CD4-positive, CD25-positive, alpha-beta regulatory T cell (primary cell): Measurements from ENCODE around the gene TRMT44. TPM values are rescaled to one million over a fixed set of nuclear protein-coding genes. Genes with fewer than 3 reads are reported as not detected.
A peak's percentile ranks its signal among the peaks of the same experiment; 100 is the strongest.

Experiments
- ATAC-seq, 2 donors: fragments of 150-1000 bp; cut with Tn5 transposase; one replicate each; pipeline ENCODE4 v1.10.0; 2021; ENCODE audit warnings: low read depth in 2 of 2, moderate number of reproducible peaks in 2 of 2, moderate library complexity in 1 of 2
- DNase-seq, 3 donors: peaks; one replicate each; pipeline versions ENCODE4 v3.0.0 to v3.0.0-alpha.2; 2012 to 2022; ENCODE audit warnings: mixed read lengths in 1 of 3
- H3K27ac ChIP-seq: one replicate; pipeline ENCODE4 v1.7.0; 2013; ENCODE audit warnings: mild to moderate bottlenecking, low read length; ENCODE audit not compliant: insufficient read depth, poor library complexity, severe bottlenecking
- H3K27me3 ChIP-seq: one replicate; pipeline ENCODE4 v1.7.0; 2013; ENCODE audit warnings: low read length; ENCODE audit not compliant: control insufficient read depth, insufficient read depth
- H3K36me3 ChIP-seq: one replicate; pipeline ENCODE4 v1.7.0; 2013; ENCODE audit warnings: mild to moderate bottlenecking, low read length, moderate library complexity; ENCODE audit not compliant: control insufficient read depth, insufficient read depth
- H3K4me1 ChIP-seq: 2 replicates; pipeline ENCODE4 v1.7.0; 2013; ENCODE audit warnings: mild to moderate bottlenecking, low read length; ENCODE audit not compliant: insufficient read depth, control insufficient read depth, poor library complexity, severe bottlenecking
- H3K4me3 ChIP-seq: one replicate; pipeline ENCODE4 v1.7.0; 2013; ENCODE audit warnings: low read depth, mild to moderate bottlenecking, low read length, moderate library complexity
- H3K9me3 ChIP-seq, 2 experiments: 1 replicate in 1 of 2; 2 replicates in 1 of 2; pipeline ENCODE4 v1.7.0; 2013; ENCODE audit warnings: low read length in 2 of 2, mild to moderate bottlenecking in 1 of 2, moderate library complexity in 1 of 2; ENCODE audit not compliant: control insufficient read depth in 2 of 2
- H3K27ac Mint-ChIP-seq, 3 donors: one replicate each; pipeline ENCODE4 v1.8.0; 2020 to 2022; ENCODE audit warnings: mild to moderate bottlenecking in 3 of 3, mixed read lengths in 3 of 3, moderate library complexity in 2 of 3
- H3K27me3 Mint-ChIP-seq: one replicate; pipeline ENCODE4 v1.8.0; 2022; ENCODE audit warnings: mild to moderate bottlenecking, mixed read lengths
- H3K36me3 Mint-ChIP-seq: one replicate; pipeline ENCODE4 v1.8.0; 2020; ENCODE audit warnings: mixed read lengths
- H3K4me1 Mint-ChIP-seq, 4 donors: one replicate each; pipeline ENCODE4 v1.8.0; 2020 to 2022; ENCODE audit warnings: mixed read lengths in 4 of 4, mild to moderate bottlenecking in 1 of 4
- H3K4me3 Mint-ChIP-seq, 4 donors: one replicate each; pipeline ENCODE4 v1.8.0; 2020 to 2022; ENCODE audit warnings: mild to moderate bottlenecking in 4 of 4, mixed read lengths in 4 of 4, moderate library complexity in 3 of 4
- H3K9me3 Mint-ChIP-seq, 7 donors: one replicate each; pipeline ENCODE4 v1.8.0; 2020 to 2022; ENCODE audit warnings: mixed read lengths in 7 of 7, mild to moderate bottlenecking in 3 of 7, moderate library complexity in 2 of 7
- polyA plus RNA-seq, 4 donors: library from polyadenylated mRNA; unstranded; fragments of 300-500 nt; fragmentation: Illumina TruSeq; gene quantifications; one replicate each; pipeline ENCODE4 v1.2.3, GENCODE V29; 2021
- total RNA-seq: library from RNA; stranded (reverse); gene quantifications from one replicate; pipeline ENCODE4 v1.2.3, GENCODE V29; 2022

Gene TRMT44
- total and polyA plus RNA-seq, 5 donors from 2014 or later: 10.9 to 26.2 (median 15.4) TPM

GRCh38 chr4:8427761-8428287, 12.8 kb upstream of the TRMT44 start:
- Mint-ChIP-seq H3K27me3 (peaks cover 11% of the 10 kb centered on the region), H3K27ac (peak overlapping the region; percentile 26 to 90 (median 89)), H3K9me3 (peaks cover 0 to 2% (median 0%) of the 10 kb centered on the region in 7 donors), H3K4me3 (peak overlapping the region; percentile 93 to 98 (median 97)), H3K4me1 (peaks cover 0 to 47% (median 36%) of the 10 kb centered on the region in 4 donors), H3K36me3 (peaks cover 3% of the 10 kb centered on the region)
- Histone ChIP-seq H3K27me3 (no peaks in the 10 kb centered on the region), H3K4me1 (peaks cover 18% of the 10 kb centered on the region), H3K4me3 (peak overlapping the region; percentile 85), H3K36me3 (no peaks in the 10 kb centered on the region), H3K9me3 (no peaks in the 10 kb centered on the region), H3K27ac (peak overlapping the region; percentile 61)
- ATAC-seq: peak; percentile 26 to 40
- DNase-seq: peak in 1 of 3 donors; percentile 57

- peak overlapping the region; percentile 61 for H3K27ac ChIP-seq
These were observed 12.1 kb upstream of the TRMT44 start for GRCh38 chr4:8428288-8429097.

GRCh38 chr4:8431553-8431952, 9.0 kb upstream of the TRMT44 start:
- H3K4me1 Mint-ChIP-seq: peaks cover 15 to 65% (median 52%) of the 10 kb centered on the region in 4 donors
- ATAC-seq: no peak
- H3K9me3 Mint-ChIP-seq: peaks cover 0 to 2% (median 0%) of the 10 kb centered on the region in 7 donors
- H3K27me3 Mint-ChIP-seq: peaks cover 11% of the 10 kb centered on the region
- H3K4me1 ChIP-seq: peaks cover 37% of the 10 kb centered on the region
- H3K27ac ChIP-seq: no peak overlapping the region
- no peak for DNase-seq
- H3K36me3 Mint-ChIP-seq: peaks cover 3% of the 10 kb centered on the region
- peak overlapping the region in 2 of 4 donors; percentile 39 to 78 for H3K4me3 Mint-ChIP-seq
- no peaks in the 10 kb centered on the region for H3K27me3 ChIP-seq
- no peaks in the 10 kb centered on the region for H3K9me3 ChIP-seq
- no peak overlapping the region for H3K27ac Mint-ChIP-seq
- no peak overlapping the region for H3K4me3 ChIP-seq
- H3K36me3 ChIP-seq: no peaks in the 10 kb centered on the region

More at GRCh38 chr4:8428288-8429097, 12.1 kb upstream of the TRMT44 start:
- Mint-ChIP-seq H3K9me3 (peaks cover 0 to 2% (median 0%) of the 10 kb centered on the region in 7 donors), H3K4me1 (peaks cover 0 to 53% (median 40%) of the 10 kb centered on the region in 4 donors), H3K36me3 (peaks cover 3% of the 10 kb centered on the region), H3K4me3 (peak overlapping the region; percentile 93 to 98 (median 97)), H3K27me3 (peaks cover 11% of the 10 kb centered on the region), H3K27ac (peak overlapping the region; percentile 86 to 90 (median 89))
- peak overlapping the region; percentile 2 for H3K4me3 ChIP-seq
- H3K36me3 ChIP-seq: no peaks in the 10 kb centered on the region
- ATAC-seq: peak; percentile 89 to 94
- peak; percentile 86 to 92 (median 87) for DNase-seq
- no peaks in the 10 kb centered on the region for H3K27me3 ChIP-seq
- H3K9me3 ChIP-seq: no peaks in the 10 kb centered on the region
- H3K4me1 ChIP-seq: peaks cover 18% of the 10 kb centered on the region

- Histone ChIP-seq H3K36me3 (no peaks in the 10 kb centered on the region), H3K9me3 (no peaks in the 10 kb centered on the region), H3K27me3 (no peaks in the 10 kb centered on the region), H3K4me3 (no peak overlapping the region), H3K4me1 (peaks cover 36% of the 10 kb centered on the region), H3K27ac (no peak overlapping the region)
- no peak for ATAC-seq
- Mint-ChIP-seq H3K4me1 (peaks cover 22 to 67% (median 53%) of the 10 kb centered on the region in 4 donors), H3K27ac (peak overlapping the region in 1 of 3 donors; percentile 17), H3K36me3 (no peaks in the 10 kb centered on the region), H3K4me3 (peak overlapping the region in 2 of 4 donors; percentile 12 to 39), H3K27me3 (peaks cover 6% of the 10 kb centered on the region), H3K9me3 (peaks cover 0 to 2% (median 0%) of the 10 kb centered on the region in 7 donors)
- DNase-seq: no peak
These were observed 7.4 kb upstream of the TRMT44 start for GRCh38 chr4:8433136-8433535.

GRCh38 chr4:8434251-8435073, 6.1 kb upstream of the TRMT44 start:
- Histone ChIP-seq H3K36me3 (no peaks in the 10 kb centered on the region), H3K4me3 (peak overlapping the region; percentile 42), H3K27ac (peak overlapping the region; percentile 84), H3K27me3 (no peaks in the 10 kb centered on the region), H3K4me1 (peaks cover 34% of the 10 kb centered on the region), H3K9me3 (no peaks in the 10 kb centered on the region)
- Mint-ChIP-seq H3K4me1 (peaks cover 27 to 67% (median 50%) of the 10 kb centered on the region in 4 donors), H3K36me3 (peaks cover 3% of the 10 kb centered on the region), H3K27ac (peak overlapping the region; percentile 89 to 96 (median 93)), H3K27me3 (no peaks in the 10 kb centered on the region), H3K9me3 (peaks cover 0 to 2% (median 0%) of the 10 kb centered on the region in 7 donors), H3K4me3 (peak overlapping the region; percentile 79 to 95 (median 86))
- ATAC-seq (no peak), DNase-seq (peak in 1 of 3 donors; percentile 35)

- H3K27me3 ChIP-seq: no peaks in the 10 kb centered on the region
- H3K4me3 ChIP-seq: peak overlapping the region; percentile 76
- ATAC-seq (peak; percentile 35 to 43), DNase-seq (peak; percentile 7 to 88 (median 39))
- peak overlapping the region; percentile 84 for H3K27ac ChIP-seq
- H3K36me3 Mint-ChIP-seq: peaks cover 8% of the 10 kb centered on the region
- no peaks in the 10 kb centered on the region for H3K9me3 ChIP-seq
- peaks cover 43% of the 10 kb centered on the region for H3K4me1 ChIP-seq
- peaks cover 0 to 2% (median 0%) of the 10 kb centered on the region in 7 donors for H3K9me3 Mint-ChIP-seq
- H3K27me3 Mint-ChIP-seq: no peaks in the 10 kb centered on the region
- no peaks in the 10 kb centered on the region for H3K36me3 ChIP-seq
- H3K27ac Mint-ChIP-seq: peak overlapping the region; percentile 89 to 96 (median 93)
- peak overlapping the region; percentile 79 to 95 (median 86) for H3K4me3 Mint-ChIP-seq
- H3K4me1 Mint-ChIP-seq: peaks cover 39 to 74% (median 58%) of the 10 kb centered on the region in 4 donors
These were observed 4.9 kb upstream of the TRMT44 start for GRCh38 chr4:8435656-8436121.

- no peak for ATAC-seq
- Mint-ChIP-seq H3K27me3 (no peaks in the 10 kb centered on the region), H3K4me3 (peak overlapping the region in 3 of 4 donors; percentile 65 to 99 (median 84)), H3K4me1 (peaks cover 47 to 87% (median 61%) of the 10 kb centered on the region in 4 donors), H3K27ac (peak overlapping the region; percentile 27 to 78 (median 62)), H3K9me3 (no peaks in the 10 kb centered on the region), H3K36me3 (peaks cover 8% of the 10 kb centered on the region)
- H3K4me1 ChIP-seq: peaks cover 56% of the 10 kb centered on the region
- no peaks in the 10 kb centered on the region for H3K36me3 ChIP-seq
- H3K4me3 ChIP-seq: no peak overlapping the region
- no peaks in the 10 kb centered on the region for H3K27me3 ChIP-seq
- peak overlapping the region; percentile 33 for H3K27ac ChIP-seq
- DNase-seq: no peak
- no peaks in the 10 kb centered on the region for H3K9me3 ChIP-seq
These were observed 3.3 kb upstream of the TRMT44 start for GRCh38 chr4:8437281-8437680.
